HG02610 (cell line): ENCODE data around the gene PRR35.
"Not testable (repeated sequence)": the region's sequence is repeated elsewhere in the genome, so short reads cannot be mapped to it uniquely, and the experiment has no call there.

Source experiments
- ATAC-seq: cut with Tn5 transposase; IDR thresholded peaks from one replicate; pipeline ENCODE4 v1.9.1; 2021; ENCODE audit warnings: mild to moderate bottlenecking, moderate library complexity; ENCODE audit not compliant: unreplicated experiment

The PRR35 gene

DNA sequence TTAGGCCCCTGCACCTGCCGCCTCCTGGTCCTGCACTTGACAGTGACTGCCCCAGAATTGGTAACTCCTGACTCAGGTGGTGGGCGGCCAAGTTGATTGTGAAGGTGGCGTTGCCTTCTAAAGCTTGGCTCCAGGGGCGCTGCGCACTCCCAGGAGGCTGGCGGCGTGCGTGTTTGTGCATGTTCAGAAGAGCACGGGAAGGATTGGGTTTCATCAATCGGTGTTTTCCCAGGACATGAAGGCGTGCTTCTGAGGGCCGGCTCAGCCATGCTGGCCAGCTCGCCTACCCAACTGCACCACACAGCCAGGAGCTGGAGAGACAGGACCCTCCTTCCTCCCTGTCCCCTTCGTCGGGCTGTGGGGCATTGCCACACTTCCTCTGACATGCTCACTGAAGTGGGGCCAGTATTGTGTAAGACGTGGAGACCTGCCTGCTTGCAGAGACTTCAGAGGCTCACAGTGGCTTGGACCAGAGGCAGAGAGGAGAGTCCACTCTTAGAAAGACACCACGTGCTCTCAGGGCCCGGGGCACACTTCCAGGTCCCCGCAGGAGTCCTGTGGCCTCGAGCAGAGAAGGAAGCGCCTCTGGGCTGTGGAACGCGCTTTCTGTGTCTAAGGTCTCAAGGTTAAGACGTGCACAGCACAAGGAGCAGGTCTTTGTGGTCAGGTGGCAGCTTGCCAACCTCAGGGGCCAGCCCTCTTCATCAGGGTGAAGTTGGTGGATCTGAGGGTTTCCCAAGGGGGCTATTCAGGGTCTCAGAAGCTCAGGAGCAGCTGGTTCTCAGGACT lies 32.5 kb downstream of the PRR35 start:
- ATAC-seq: no peak

DNA sequence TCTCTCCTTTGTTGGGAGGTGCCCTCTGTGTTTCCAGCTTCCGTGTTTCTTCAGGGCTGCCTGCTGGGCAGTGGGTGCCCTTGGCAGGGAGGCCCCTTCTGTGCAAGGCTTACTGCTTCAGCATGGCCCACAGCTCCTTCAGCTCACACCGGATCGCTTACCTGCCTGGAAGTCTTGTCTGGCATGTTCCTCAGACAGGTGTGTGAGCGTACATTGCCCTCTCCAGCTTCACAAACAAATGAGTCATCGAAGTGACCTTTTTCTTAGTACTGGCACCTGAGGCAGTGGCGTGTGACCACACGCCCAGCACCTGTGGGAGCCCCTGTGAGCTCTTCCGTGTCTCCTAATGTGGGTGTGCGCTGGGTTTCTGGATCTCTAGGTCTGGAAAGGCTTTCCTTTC lies 33.2 kb downstream of the PRR35 start:
- no peak for ATAC-seq

- ATAC-seq: no peak
These were observed 33.6 kb downstream of the PRR35 start for GRCh38 chr16:593807-594206.

- ATAC-seq: no peak
These were observed 34.9 kb downstream of the PRR35 start for GRCh38 chr16:595094-595528.

GRCh38 chr16:595942-596735 lies 35.9 kb downstream of the PRR35 start:
- no peak for ATAC-seq

DNA sequence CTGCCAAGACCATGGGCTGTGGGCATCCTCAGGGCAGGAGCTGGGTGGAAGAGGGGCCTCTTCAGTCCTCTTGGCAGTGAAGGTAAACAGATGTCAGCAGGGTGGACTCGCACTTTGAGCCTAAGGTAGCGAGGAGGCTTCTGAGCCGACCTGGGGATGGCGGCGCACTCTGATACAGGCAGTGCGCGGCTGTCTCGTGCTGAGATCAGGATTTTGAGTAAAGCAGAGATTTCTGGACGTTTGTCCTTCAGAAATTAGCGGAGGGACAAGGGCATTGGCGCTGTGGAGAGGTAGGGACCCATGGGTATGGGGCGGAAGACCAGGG lies 36.5 kb downstream of the PRR35 start:
- ATAC-seq: no peak

GRCh38 chr16:597655-598054 lies 37.5 kb downstream of the PRR35 start:
- ATAC-seq: not testable (repeated sequence)

DNA sequence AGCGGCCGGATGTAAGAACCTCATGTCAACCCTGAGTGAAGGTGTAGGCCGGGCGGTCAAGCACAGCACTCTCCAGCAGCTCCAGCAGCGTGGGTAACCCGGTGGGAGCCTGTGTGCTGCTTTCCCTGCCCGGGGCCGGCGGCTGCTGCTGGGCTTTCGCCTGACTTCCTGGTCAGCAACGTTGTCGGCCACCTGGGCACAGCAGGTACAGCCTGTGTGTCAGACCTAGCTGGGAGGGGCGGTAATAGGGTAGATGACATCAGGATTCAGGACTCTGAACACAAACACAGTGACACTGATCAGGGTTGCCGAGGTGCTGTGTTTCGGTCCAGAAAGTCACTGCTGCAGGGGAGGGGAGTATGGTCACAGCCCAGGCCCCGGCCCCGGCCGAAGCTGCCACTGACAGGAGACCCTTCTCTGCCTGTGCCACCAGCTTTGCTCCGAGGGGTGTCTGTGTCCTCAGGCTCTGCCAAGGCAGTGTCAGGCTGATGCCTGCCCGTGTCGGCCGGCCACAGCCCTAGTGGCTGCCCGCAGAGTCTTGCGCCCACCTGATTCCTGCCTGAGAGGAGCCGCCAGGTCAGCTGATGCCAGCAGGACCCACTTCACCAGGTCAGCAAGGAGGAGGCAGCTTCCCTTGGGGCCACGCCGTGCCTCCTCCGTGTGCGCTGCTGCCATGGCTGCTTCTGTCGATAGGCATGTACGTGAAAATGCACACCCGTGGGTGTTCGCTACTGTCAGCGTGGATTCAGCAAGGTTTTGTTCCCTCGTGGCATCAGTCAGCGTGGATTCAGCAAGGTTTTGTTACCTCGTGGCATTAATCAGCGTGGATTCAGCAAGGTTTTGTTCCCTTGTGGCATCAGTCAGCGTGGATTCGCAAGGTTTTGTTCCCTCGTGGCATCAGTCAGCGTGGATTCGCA lies 38.9 kb downstream of the PRR35 start:
- ATAC-seq: no peak

DNA sequence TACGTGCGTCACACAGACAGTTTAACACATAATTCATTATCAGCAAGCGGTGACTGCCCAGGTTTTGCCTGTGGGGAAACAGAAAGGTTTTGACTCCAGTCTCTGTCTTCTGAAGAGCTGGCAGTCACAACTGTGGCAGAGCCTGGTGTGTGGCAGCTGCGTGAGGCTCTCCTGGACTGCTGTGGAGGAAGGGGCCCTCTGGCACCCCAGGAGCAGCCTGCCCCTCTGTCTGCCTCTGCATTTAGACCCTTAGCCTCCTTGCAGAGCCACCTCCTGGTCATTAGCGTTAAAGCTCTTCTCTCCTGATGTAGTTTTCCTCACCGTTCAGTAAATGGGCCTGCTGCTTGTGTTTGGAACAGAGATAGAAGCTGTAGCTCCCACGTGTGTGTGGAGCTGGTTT lies 40.6 kb downstream of the PRR35 start:
- no peak for ATAC-seq

GRCh38 chr16:603933-604332 lies 43.7 kb downstream of the PRR35 start:
- ATAC-seq: no peak

- no peak for ATAC-seq
These were observed 46.6 kb downstream of the PRR35 start for GRCh38 chr16:606656-607307.

DNA sequence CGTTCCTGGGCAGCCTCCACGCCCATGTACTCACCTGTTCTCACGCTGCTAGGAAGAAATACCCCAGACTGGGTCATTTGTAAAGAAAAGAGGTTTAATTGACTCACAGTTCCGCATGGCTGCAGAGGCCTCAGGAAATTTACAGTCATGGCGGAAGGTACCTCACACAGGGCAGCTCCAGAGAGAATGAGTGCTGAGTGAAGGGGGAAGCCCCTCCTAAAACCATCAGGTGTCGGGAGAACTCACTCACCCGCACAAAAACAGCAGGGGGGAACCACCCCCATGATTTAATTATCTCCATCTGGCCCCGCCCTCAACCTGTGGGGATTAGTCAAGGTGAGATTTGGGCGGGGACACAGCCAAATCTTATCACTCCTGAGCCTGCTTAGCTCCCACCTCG lies 47.8 kb downstream of the PRR35 start:
- no peak for ATAC-seq

GRCh38 chr16:609316-609715 lies 49.1 kb downstream of the PRR35 start:
- ATAC-seq: no peak

GRCh38 chr16:609984-610383 lies 49.8 kb downstream of the PRR35 start:
- no peak for ATAC-seq

DNA sequence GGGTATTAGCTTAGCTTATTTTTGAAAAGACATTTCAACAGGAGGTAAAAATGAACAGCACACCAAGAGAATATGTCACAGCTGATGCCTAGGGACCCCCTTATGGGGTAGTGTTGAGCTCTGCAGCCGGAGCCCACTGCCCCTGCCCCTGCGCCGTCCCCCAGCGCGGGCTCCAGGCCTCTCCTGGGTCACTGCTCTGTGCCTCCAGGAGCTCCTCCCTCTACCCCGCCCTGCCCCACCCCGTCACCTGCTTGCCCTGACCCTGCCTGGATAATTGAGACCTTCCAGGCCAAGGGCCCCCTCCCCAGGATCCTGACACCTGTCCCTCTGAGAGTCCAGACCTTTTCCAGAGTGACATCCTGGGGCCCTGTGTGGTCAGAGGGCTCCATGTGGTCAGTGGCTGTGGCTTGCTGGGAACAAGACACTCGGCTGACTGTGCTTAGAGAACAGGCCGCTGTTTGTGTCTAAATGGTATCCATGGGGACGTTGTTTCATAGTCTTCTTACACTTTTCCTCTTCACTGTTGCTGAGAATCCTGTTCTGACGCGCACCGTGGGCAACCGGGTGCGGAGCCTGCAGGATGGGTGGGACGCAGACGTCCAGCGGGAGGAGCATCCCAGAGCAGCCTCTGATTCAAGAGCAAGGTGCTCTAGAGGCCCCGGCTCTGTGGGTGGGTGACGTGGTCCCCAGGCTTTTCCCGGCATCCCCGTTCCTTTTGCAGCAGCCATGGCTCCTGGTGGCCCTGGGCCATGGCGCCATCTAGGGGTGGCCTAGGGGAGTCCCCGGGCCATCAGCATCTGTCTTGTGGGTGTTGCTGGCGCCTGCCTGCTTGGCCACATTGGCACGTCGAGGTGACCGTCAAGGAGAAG lies 50.6 kb downstream of the PRR35 start:
- no peak for ATAC-seq

GRCh38 chr16:615122-615521 lies 54.9 kb downstream of the PRR35 start:
- ATAC-seq: no peak
